Esophagus squamous epithelium (tissue), 5 donors: ENCODE data around the gene MARCHF2. TPM values are rescaled to one million over a fixed set of nuclear protein-coding genes. Genes with fewer than 3 reads are reported as not detected.

Source experiments
- DNase-seq: peaks from one replicate; lab custom pipeline; 2025; lab: John Stamatoyannopoulos, UW
- H3K27ac ChIP-seq, 4 donors: fragments of 200-600 bp; sonication (generic); one replicate each; pipeline ENCODE4 v1.5.1; 2016 to 2019; ENCODE audit warnings: mild to moderate bottlenecking in 1 of 4
- H3K27me3 ChIP-seq, 4 donors: fragments of 200-600 bp; sonication (generic); 1 replicate in 3 of 4; 2 replicates in 1 of 4; pipeline versions ENCODE4 v1.5.1 to v1.6.0; 2017 to 2021; ENCODE audit warnings: antibody characterized with exemption in 1 of 4
- H3K36me3 ChIP-seq, 3 donors: fragments of 200-600 bp; sonication (generic); one replicate each; pipeline ENCODE4 v1.5.1; 2016 to 2019
- H3K4me1 ChIP-seq, 3 donors: fragments of 200-600 bp; sonication (generic); one replicate each; pipeline ENCODE4 v1.5.1; 2017 to 2019
- H3K4me3 ChIP-seq, 4 donors: fragments of 200-600 bp; sonication (generic); 1 replicate in 3 of 4; 2 replicates in 1 of 4; pipeline ENCODE4 v1.5.1; 2016 to 2019; ENCODE audit warnings: mild to moderate bottlenecking in 2 of 4, moderate library complexity in 1 of 4
- H3K9me3 ChIP-seq, 3 donors: fragments of 200-600 bp; sonication (generic); one replicate each; pipeline ENCODE4 v1.5.1; 2016 to 2019
- POLR2A ChIP-seq, 4 donors: fragments of 450-650 bp; IDR thresholded peaks; one replicate each; pipeline ENCODE4 v1.6.1; 2017; ENCODE audit warnings: antibody characterized with exemption in 4 of 4, mild to moderate bottlenecking in 4 of 4, moderate library complexity in 3 of 4
- WGBS, 2 donors: methylation state at CpG; one replicate each; pipeline ENCODE4 v1.1.5; 2018; 5-methylcytosine and 5-hydroxymethylcytosine counted together
- intact Hi-C: fragments of 100-400 bp; cut with DNase I; formaldehyde crosslinking; loops from one replicate; pipeline ENCODE4 v1.15.0; 2022
- total RNA-seq, 4 donors: library from RNA; depleted of rRNA; stranded (reverse); fragments of >200 nt; gene quantifications; one replicate each; pipeline ENCODE4 v1.1.0, GENCODE V29; 2016
- TF ChIP-seq, protein P1 (sequence below), 6 experiments: fragments of 450-650 bp in 4 of 6; fragments of 200-600 bp in 2 of 6; sonication (generic) in 2 of 6; IDR thresholded peaks; one replicate each; pipeline ENCODE4 v1.5.1; 2016 to 2019; ENCODE audit warnings: antibody characterized with exemption in 6 of 6, mild to moderate bottlenecking in 4 of 6, moderate library complexity in 4 of 6
- donor health status: DM: yes; HTN: yes; CAD: no.

Gene MARCHF2
- total RNA-seq, 4 donors from 2014 or later = 34.5 to 78.9 (median 61.7) TPM

GRCh38 chr19:8459095-8459494 is 46.0 kb downstream of the MARCHF2 start:
- intact Hi-C loops = no loop called here
- peaks cover 13 to 96% (median 48%) of the 10 kb centered on the region in 3 donors for H3K4me1 ChIP-seq
- H3K9me3 ChIP-seq = no peaks in the 10 kb centered on the region
- TF ChIP-seq, protein P1, sequence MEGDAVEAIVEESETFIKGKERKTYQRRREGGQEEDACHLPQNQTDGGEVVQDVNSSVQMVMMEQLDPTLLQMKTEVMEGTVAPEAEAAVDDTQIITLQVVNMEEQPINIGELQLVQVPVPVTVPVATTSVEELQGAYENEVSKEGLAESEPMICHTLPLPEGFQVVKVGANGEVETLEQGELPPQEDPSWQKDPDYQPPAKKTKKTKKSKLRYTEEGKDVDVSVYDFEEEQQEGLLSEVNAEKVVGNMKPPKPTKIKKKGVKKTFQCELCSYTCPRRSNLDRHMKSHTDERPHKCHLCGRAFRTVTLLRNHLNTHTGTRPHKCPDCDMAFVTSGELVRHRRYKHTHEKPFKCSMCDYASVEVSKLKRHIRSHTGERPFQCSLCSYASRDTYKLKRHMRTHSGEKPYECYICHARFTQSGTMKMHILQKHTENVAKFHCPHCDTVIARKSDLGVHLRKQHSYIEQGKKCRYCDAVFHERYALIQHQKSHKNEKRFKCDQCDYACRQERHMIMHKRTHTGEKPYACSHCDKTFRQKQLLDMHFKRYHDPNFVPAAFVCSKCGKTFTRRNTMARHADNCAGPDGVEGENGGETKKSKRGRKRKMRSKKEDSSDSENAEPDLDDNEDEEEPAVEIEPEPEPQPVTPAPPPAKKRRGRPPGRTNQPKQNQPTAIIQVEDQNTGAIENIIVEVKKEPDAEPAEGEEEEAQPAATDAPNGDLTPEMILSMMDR (IDR thresholded peaks at IDR 0.05) = no peak
- no peak for TF ChIP-seq POLR2A (IDR thresholded peaks at IDR 0.05)
- H3K27me3 ChIP-seq = no peaks in the 10 kb centered on the region
- no peak for DNase-seq
- H3K27ac ChIP-seq = peak overlapping the region in 2 of 4 donors; percentile 26 to 31
- H3K4me3 ChIP-seq = peak overlapping the region in 1 of 4 donors; percentile 11
- 59 to 96% methylated on average over 2 to 7 of the region's 7 CpGs for WGBS, 2 donors
- peaks cover 11 to 77% (median 13%) of the 10 kb centered on the region in 3 donors for H3K36me3 ChIP-seq

DNA sequence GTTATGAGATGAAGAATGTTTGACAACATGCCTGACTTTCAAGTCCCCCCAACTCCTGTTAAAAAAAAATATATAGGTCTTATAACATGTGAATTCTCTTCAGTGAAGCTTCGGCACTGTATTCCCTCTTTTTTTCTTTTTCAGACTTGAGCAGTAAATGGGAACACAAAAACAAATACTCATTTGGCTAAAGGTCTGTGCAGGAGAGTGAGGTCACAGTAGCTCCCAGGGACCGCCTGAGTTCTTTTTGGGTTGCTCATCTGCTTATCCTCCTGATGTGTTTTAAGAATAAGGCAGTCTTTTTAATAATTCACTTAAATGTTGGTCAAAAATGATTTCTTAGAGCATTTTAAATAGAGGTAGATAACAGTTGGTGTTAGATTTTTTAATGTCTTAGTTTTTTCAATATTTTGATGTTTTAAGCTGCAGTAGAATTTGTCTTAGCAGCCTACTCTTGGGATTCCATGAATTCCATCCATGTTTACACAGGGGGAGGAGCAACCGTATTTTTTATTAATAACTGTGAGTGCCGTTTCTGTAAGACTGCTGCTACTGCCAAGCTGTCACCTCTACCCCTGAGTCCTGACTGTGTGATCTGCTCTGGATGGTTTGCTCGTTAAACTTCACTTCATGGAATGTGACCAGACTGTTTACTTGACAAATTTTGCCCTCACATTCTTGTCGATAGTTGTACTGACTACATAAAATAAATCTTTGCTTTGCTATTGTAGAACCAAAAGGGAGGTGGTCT is 46.6 kb downstream of the MARCHF2 start:
- no peak overlapping the region for H3K4me3 ChIP-seq
- peaks cover 13 to 90% (median 43%) of the 10 kb centered on the region in 3 donors for H3K4me1 ChIP-seq
- DNase-seq = no peak
- H3K36me3 ChIP-seq = peaks cover 11 to 83% (median 19%) of the 10 kb centered on the region in 3 donors
- 41 to 45% methylated on average over 6 of the region's 6 CpGs for WGBS, 2 donors
- H3K9me3 ChIP-seq = no peaks in the 10 kb centered on the region
- H3K27me3 ChIP-seq = no peaks in the 10 kb centered on the region
- TF ChIP-seq, protein P1 (IDR thresholded peaks at IDR 0.05) = no peak
- no peak for TF ChIP-seq POLR2A (IDR thresholded peaks at IDR 0.05)
- intact Hi-C loops = no loop called here
- peak overlapping the region in 2 of 4 donors; percentile 26 to 31 for H3K27ac ChIP-seq

DNA sequence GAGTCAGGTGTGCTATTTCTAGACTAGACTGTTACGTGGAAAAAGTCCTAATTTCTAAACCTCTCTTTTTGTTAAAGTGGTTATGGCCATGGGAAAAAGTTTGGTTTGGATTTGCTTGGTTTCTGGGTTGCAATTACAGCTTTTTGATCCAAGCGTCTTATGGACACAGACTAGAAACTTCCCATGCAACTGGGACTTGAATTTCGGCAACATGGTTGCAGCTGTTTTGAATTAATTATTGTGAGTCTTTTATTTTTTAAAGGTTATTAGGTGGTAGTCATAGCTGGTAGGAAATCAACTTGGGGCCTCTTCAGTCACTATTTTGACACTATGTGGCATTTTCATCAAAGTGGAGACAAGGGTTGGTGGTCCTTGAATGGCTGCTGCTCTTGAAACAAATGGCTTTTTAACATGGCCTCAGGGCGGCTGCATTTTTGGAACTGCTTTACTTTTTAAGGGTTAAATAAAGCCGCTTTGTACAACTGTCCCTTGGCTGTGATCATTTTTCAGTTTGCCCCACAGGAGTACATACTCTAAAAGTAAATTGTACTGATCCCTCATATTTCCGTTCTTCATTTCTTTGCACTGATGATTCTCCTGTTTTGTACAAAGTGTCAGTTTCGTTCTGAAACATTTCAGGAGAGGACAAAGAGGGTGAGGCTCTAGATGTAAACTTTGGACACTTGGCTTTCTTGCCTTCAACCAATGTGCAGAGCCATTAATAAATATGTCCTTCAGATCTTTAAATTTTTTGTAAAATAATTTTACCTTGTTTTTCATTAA is 47.6 kb downstream of the MARCHF2 start:
- DNase-seq = no peak
- peaks cover 13 to 80% (median 39%) of the 10 kb centered on the region in 3 donors for H3K4me1 ChIP-seq
- H3K9me3 ChIP-seq = no peaks in the 10 kb centered on the region
- H3K36me3 ChIP-seq = peaks cover 11 to 83% (median 29%) of the 10 kb centered on the region in 3 donors
- intact Hi-C loops = no loop called here
- peak overlapping the region in 2 of 4 donors; percentile 1 to 31 for H3K27ac ChIP-seq
- H3K4me3 ChIP-seq = no peak overlapping the region
- no peak for TF ChIP-seq POLR2A (IDR thresholded peaks at IDR 0.05)
- TF ChIP-seq, protein P1 (IDR thresholded peaks at IDR 0.05) = no peak
- WGBS, 2 donors = 68 to 76% methylated on average over 7 of the region's 7 CpGs
- H3K27me3 ChIP-seq = no peaks in the 10 kb centered on the region

- intact Hi-C loops = no loop called here
- H3K4me3 ChIP-seq = no peak overlapping the region
- no peaks in the 10 kb centered on the region for H3K27me3 ChIP-seq
- H3K36me3 ChIP-seq = peaks cover 11 to 83% (median 27%) of the 10 kb centered on the region in 3 donors
- no peak overlapping the region for H3K27ac ChIP-seq
- H3K4me1 ChIP-seq = peaks cover 13 to 76% (median 36%) of the 10 kb centered on the region in 3 donors
- no peaks in the 10 kb centered on the region for H3K9me3 ChIP-seq
- WGBS, 2 donors = 74 to 82% methylated on average over 4 of the region's 4 CpGs
- TF ChIP-seq, protein P1 (IDR thresholded peaks at IDR 0.05) = no peak
- no peak for TF ChIP-seq POLR2A (IDR thresholded peaks at IDR 0.05)
- no peak for DNase-seq
These were observed 48.3 kb downstream of the MARCHF2 start for GRCh38 chr19:8461376-8461775.
